GM12878 (cell line): ENCODE measurements around the gene CCDC85A. TPM values are rescaled to one million over a fixed set of nuclear protein-coding genes. Genes with fewer than 3 reads are reported as not detected.

ENCODE experiments used
- ATAC-seq: fragments of 200-7000 bp; cut with Tn5 transposase; 3 replicates; pipeline ENCODE4 v1.9.1; 2020; ENCODE audit warnings: mild to moderate bottlenecking, moderate library complexity
- BruUV-seq: library from RNA; stranded (reverse); fragments of 400-500 nt; replicated peaks from 2 replicates; lab custom pipeline; 2021; lab: Mats Ljungman, UMichigan
- CTCF ChIA-PET: fragments of 300-600 bp; sonication (Branson Sonifier 250); formaldehyde crosslinking; extraction: SDS; loops from one replicate; lab custom pipeline; 2021; ENCODE audit warnings: inconsistent platforms; lab: Yijun Ruan, JAX
- POLR2A ChIA-PET: fragments of 350-600 bp; formaldehyde crosslinking; extraction: SDS; loops from one replicate; lab custom pipeline; 2021; ENCODE audit warnings: inconsistent platforms; lab: Charles Lee
- RAD21 ChIA-PET: fragments of 300-600 bp; sonication (Branson Sonifier 250); formaldehyde crosslinking; loops from one replicate; lab custom pipeline; 2023; ENCODE audit warnings: antibody characterized with exemption; ENCODE audit not compliant: unreplicated experiment; lab: Charles Lee
- SMC1A ChIA-PET: fragments of 300-600 bp; sonication (Branson Sonifier 250); formaldehyde crosslinking; loops from one replicate; lab custom pipeline; 2023; ENCODE audit not compliant: unreplicated experiment, uncharacterized antibody; lab: Charles Lee
- DNase-seq: peaks from one replicate; pipeline ENCODE4 v3.0.0-alpha.2; 2011; ENCODE audit warnings: low read depth, low spot score
- FAIRE-seq: peaks from 3 replicates; lab custom pipeline; 2011; peaks lifted over from hg19 to GRCh38; lab: Jason Lieb, UNC
- H2AFZ ChIP-seq: 2 replicates; pipeline ENCODE4 v1.6.0; 2011; ENCODE audit warnings: low read depth, low read length, control low read depth; ENCODE audit not compliant: control insufficient read depth
- H3K27ac ChIP-seq: 2 replicates; pipeline ENCODE4 v1.5.1; 2011; ENCODE audit warnings: control low read depth; ENCODE audit not compliant: control insufficient read depth, insufficient read depth
- H3K27me3 ChIP-seq, 2 experiments: replicated peaks in 1 of 2; 2 replicates each; pipeline versions ENCODE4 v1.6.0 to v1.6.1; 2011; ENCODE audit warnings: low read length in 1 of 2; ENCODE audit not compliant: control insufficient read depth in 2 of 2, insufficient read depth in 2 of 2
- H3K36me3 ChIP-seq, 2 experiments: 2 replicates each; pipeline ENCODE4 v1.5.1; 2011; ENCODE audit warnings: low read length in 1 of 2; ENCODE audit not compliant: control insufficient read depth in 2 of 2, insufficient read depth in 2 of 2
- H3K4me1 ChIP-seq: 2 replicates; pipeline ENCODE4 v1.6.1; 2011; ENCODE audit warnings: mild to moderate bottlenecking, low read length, moderate library complexity, mixed read lengths; ENCODE audit not compliant: control insufficient read depth, insufficient read depth
- H3K4me2 ChIP-seq: 2 replicates; pipeline ENCODE4 v1.6.0; 2011; ENCODE audit warnings: control low read depth; ENCODE audit not compliant: control insufficient read depth, insufficient read depth
- H3K4me3 ChIP-seq: fragments of 200-600 bp; sonication (generic); 2 replicates; pipeline ENCODE4 v1.5.1; 2016
- H3K79me2 ChIP-seq: 2 replicates; pipeline ENCODE4 v1.6.0; 2011; ENCODE audit warnings: low read length; ENCODE audit not compliant: control insufficient read depth, insufficient read depth
- H3K9ac ChIP-seq: 2 replicates; pipeline ENCODE4 v1.8.0; 2011; ENCODE audit warnings: low read length, control low read depth, mixed read lengths; ENCODE audit not compliant: control insufficient read depth, insufficient read depth
- H3K9me3 ChIP-seq: replicated peaks from 3 replicates; pipeline ENCODE4 v1.5.1; 2011; ENCODE audit warnings: mild to moderate bottlenecking, low read length; ENCODE audit not compliant: control insufficient read depth, insufficient read depth
- H4K20me1 ChIP-seq: 2 replicates; pipeline ENCODE4 v1.6.0; 2011; ENCODE audit not compliant: control insufficient read depth, insufficient read depth
- CUX1 ChIP-seq: IDR thresholded peaks from 2 replicates; pipeline ENCODE4 v1.6.1; 2012; ENCODE audit warnings: improper control_type of control experiment, low read depth, low read length; ENCODE audit not compliant: insufficient replicate concordance
- FOXM1 ChIP-seq: IDR thresholded peaks from 2 replicates; pipeline ENCODE4 v1.6.1; 2012; ENCODE audit warnings: low read depth, mild to moderate bottlenecking, inconsistent platforms, low read length, moderate library complexity
- PBX3 ChIP-seq: IDR thresholded peaks from 2 replicates; pipeline ENCODE4 v1.6.1; 2011; ENCODE audit warnings: mild to moderate bottlenecking, low read depth, low read length, moderate library complexity; ENCODE audit not compliant: insufficient replicate concordance
- SIN3A ChIP-seq: IDR thresholded peaks from 2 replicates; pipeline ENCODE4 v1.6.1; 2012; ENCODE audit warnings: low read depth, low read length, improper control_type of control experiment
- SPI1 ChIP-seq: IDR thresholded peaks from 2 replicates; pipeline ENCODE4 v1.6.1; 2011; ENCODE audit warnings: low read depth, mild to moderate bottlenecking, low read length, moderate library complexity, borderline replicate concordance; ENCODE audit not compliant: insufficient read depth
- WGBS: methylation state at CpG from one replicate; pipeline ENCODE4 v1.1.6; 2016; ENCODE audit warnings: low lambda C conversion rate; ENCODE audit not compliant: insufficient replicate concordance, insufficient coverage; ENCODE audit errors: missing lambda C conversion rate; 5-methylcytosine and 5-hydroxymethylcytosine counted together
- in situ Hi-C: fragments of 300-500 bp; cut with MboI; formaldehyde crosslinking; loops from 9 replicates; pipeline ENCODE4 v1.14.3; 2018; ENCODE audit warnings: mixed read lengths
- intact Hi-C: fragments of 100-400 bp; cut with micrococcal nuclease; formaldehyde crosslinking; loops from one replicate; pipeline ENCODE4 v1.14.2; 2022; ENCODE audit not compliant: unreplicated experiment
- polyA plus RNA-seq, 11 experiments: library from polyadenylated mRNA; depleted of rRNA in 4 of 11; unstranded in 6 of 11; stranded (reverse) in 5 of 11; fragments of >200 nt; fragmentation: Nextera tagmentation in 4 of 11; fragmentation: Illumina TruSeq in 1 of 11; extraction: Ambion mirVana in 4 of 11; extraction: Trizol in 1 of 11; gene quantifications; 1 replicate in 1 of 11; 2 replicates in 10 of 11; pipeline versions ENCODE4 v1.2.1 to v1.2.3, GENCODE V29; 2011 to 2016; ENCODE audit warnings: inconsistent platforms in 2 of 11, missing spikeins in 2 of 11, low read depth in 1 of 11
- total RNA-seq, 4 experiments: library from RNA; depleted of rRNA in 3 of 4; stranded (reverse); fragments of >200 nt in 3 of 4; fragmentation: Illumina TruSeq in 1 of 4; extraction: Trizol in 1 of 4; gene quantifications; 2 replicates each; pipeline versions ENCODE4 v1.2.1 to v1.2.3, GENCODE V29; 2013 to 2021
- TF ChIP-seq, protein P1 (sequence below): fragments of 450-650 bp; conservative IDR thresholded peaks from 2 replicates; pipeline ENCODE4 v1.6.1; 2017; ENCODE audit warnings: mild to moderate bottlenecking, moderate library complexity
- TF ChIP-seq, protein P2 (sequence below): fragments of 450-650 bp; formaldehyde crosslinking; IDR thresholded peaks from 2 replicates; pipeline ENCODE4 v1.4.0; 2022; ENCODE audit warnings: mild to moderate bottlenecking, moderate library complexity

CCDC85A gene
- total and polyA plus RNA-seq, 10 of the 15 experiments (the other 5 are each of a cell fraction or from before 2014, with no cell fraction given), result 0.02 to 0.57 (median 0.04) TPM; not detected in 7

DNA sequence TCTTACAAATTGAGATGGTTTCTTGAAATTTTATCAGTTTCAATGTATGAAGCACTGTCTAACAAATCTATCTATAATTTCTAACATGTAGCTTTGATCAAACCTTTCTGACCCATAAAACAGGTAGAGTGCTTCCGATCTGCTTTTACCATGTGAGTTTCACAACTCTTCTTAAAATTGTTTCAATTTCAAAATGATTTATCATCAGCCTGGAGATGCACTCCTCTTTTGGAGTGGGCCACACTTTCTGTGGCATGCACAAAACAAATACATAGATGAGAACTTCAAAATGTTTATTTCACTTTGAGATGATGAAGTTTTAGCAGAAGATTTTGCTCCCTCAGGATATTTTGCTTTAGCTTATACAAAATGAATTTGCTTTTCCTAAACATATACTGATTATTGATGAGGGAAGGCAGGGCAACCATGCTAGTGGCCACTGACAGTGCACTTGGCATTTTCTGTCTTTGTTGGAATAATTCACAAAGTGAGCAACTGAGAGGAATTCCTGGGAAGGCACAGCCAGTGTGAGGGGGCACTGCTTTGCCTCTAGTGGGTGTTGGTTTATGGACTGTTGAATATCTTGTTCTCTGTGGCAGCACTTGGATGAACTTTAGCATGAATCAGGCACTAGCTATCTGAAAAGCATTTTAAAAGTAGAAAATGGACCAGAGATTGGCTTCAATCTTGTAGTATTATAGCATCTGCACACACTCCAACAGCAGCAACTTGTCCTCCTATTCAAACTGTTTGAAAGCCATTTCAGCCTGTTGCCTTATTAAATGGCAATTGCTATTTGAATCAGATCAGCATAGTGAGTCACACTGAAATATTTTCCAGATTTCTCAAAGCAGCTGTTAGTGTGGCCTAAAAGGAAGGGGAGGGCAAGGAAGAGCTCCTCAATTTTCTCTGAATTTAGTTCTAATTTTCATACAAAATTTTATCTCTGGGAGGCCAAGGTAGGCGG is 193.2 kb downstream of the CCDC85A start:
- FAIRE-seq, result no peak
- WGBS, result 12% methylated on average over 2 of the region's 2 CpGs
- in situ Hi-C loops, result no loop called here
- H4K20me1 ChIP-seq, result no peaks in the 10 kb centered on the region
- BruUV-seq, result no TSS peak
- ATAC-seq, result peak; percentile 74
- no peak overlapping the region for H3K9ac ChIP-seq
- no peak overlapping the region for H3K4me2 ChIP-seq
- H3K36me3 ChIP-seq, result no peaks in the 10 kb centered on the region
- H3K4me3 ChIP-seq, result no peak overlapping the region
- DNase-seq, result no peak
- no peaks in the 10 kb centered on the region for H3K79me2 ChIP-seq
- ChIA-PET RAD21 (no interaction called here), POLR2A (no interaction called here), SMC1A (interaction anchor here (1.2 to 1.7 kb wide), 2 partner anchors 9 to 10 kb away, joined by 3 to 5 read pairs; no protein-coding TSS in a partner anchor), CTCF (interaction anchor here (0.6 to 0.9 kb wide), 2 partner anchors 9 to 20 kb away, joined by 3 to 4 read pairs; no protein-coding TSS in a partner anchor)
- H3K27me3 ChIP-seq, result no peaks in the 10 kb centered on the region
- intact Hi-C loops, result no loop called here
- H3K9me3 ChIP-seq, result no peaks in the 10 kb centered on the region
- H2AFZ ChIP-seq, result no peak overlapping the region
- no peaks in the 10 kb centered on the region for H3K4me1 ChIP-seq
- no peak overlapping the region for H3K27ac ChIP-seq
- TF ChIP-seq CUX1, result no peak
- TF ChIP-seq FOXM1, result no peak
- TF ChIP-seq SPI1, result no peak
- TF ChIP-seq PBX3, result no peak
- TF ChIP-seq, protein P1, sequence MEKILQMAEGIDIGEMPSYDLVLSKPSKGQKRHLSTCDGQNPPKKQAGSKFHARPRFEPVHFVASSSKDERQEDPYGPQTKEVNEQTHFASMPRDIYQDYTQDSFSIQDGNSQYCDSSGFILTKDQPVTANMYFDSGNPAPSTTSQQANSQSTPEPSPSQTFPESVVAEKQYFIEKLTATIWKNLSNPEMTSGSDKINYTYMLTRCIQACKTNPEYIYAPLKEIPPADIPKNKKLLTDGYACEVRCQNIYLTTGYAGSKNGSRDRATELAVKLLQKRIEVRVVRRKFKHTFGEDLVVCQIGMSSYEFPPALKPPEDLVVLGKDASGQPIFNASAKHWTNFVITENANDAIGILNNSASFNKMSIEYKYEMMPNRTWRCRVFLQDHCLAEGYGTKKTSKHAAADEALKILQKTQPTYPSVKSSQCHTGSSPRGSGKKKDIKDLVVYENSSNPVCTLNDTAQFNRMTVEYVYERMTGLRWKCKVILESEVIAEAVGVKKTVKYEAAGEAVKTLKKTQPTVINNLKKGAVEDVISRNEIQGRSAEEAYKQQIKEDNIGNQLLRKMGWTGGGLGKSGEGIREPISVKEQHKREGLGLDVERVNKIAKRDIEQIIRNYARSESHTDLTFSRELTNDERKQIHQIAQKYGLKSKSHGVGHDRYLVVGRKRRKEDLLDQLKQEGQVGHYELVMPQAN, result no peak
- TF ChIP-seq SIN3A, result no peak
- TF ChIP-seq, protein P2, sequence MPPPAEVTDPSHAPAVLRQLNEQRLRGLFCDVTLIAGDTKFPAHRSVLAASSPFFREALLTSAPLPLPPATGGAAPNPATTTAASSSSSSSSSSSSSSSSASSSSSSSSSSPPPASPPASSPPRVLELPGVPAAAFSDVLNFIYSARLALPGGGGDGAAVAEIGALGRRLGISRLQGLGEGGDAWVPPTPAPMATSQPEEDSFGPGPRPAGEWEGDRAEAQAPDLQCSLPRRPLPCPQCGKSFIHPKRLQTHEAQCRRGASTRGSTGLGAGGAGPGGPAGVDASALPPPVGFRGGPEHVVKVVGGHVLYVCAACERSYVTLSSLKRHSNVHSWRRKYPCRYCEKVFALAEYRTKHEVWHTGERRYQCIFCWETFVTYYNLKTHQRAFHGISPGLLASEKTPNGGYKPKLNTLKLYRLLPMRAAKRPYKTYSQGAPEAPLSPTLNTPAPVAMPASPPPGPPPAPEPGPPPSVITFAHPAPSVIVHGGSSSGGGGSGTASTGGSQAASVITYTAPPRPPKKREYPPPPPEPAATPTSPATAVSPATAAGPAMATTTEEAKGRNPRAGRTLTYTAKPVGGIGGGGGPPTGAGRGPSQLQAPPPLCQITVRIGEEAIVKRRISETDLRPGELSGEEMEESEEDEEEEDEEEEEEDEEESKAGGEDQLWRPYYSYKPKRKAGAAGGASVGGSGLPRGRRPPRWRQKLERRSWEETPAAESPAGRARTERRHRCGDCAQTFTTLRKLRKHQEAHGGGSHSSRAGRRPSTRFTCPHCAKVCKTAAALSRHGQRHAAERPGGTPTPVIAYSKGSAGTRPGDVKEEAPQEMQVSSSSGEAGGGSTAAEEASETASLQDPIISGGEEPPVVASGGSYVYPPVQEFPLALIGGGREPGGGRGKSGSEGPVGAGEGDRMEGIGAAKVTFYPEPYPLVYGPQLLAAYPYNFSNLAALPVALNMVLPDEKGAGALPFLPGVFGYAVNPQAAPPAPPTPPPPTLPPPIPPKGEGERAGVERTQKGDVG (CRISPR knock-in tag), result no peak
